ENCODE measurements around the gene ZDHHC11.

- TF ChIP-seq CTCF (IDR thresholded peaks at IDR 0.05), result no peak
- TF ChIP-seq POLR2A (IDR thresholded peaks at IDR 0.05), result no peak
Observed at GRCh38 chr5:851076-851475, 290 bp upstream of the ZDHHC11 start.

All from esophagus squamous epithelium (tissue), 4 donors.